H9 (cell line): ENCODE data around the gene COL4A2. TPM values are rescaled to one million over a fixed set of nuclear protein-coding genes. Genes with fewer than 3 reads are reported as not detected.

Experiments used
- DNase-seq: peaks from one replicate; pipeline ENCODE4 v3.0.0-alpha.2; 2017
- H2AFZ ChIP-seq: one replicate; pipeline ENCODE4 v1.6.1; 2013; ENCODE audit warnings: mild to moderate bottlenecking, low read length, control low read depth, moderate library complexity
- H2AK5ac ChIP-seq: 2 replicates; pipeline ENCODE4 v1.6.1; 2013; ENCODE audit warnings: low read length, control low read depth, mixed read lengths; ENCODE audit not compliant: insufficient read length
- H2BK120ac ChIP-seq: one replicate; pipeline ENCODE4 v1.6.1; 2013; ENCODE audit warnings: low read depth, mild to moderate bottlenecking, low read length, control low read depth, inconsistent platforms; ENCODE audit not compliant: poor library complexity, severe bottlenecking
- H2BK12ac ChIP-seq: 2 replicates; pipeline ENCODE4 v1.6.1; 2013; ENCODE audit warnings: low read length, control low read depth, mixed read lengths, low read depth; ENCODE audit not compliant: insufficient read length
- H2BK15ac ChIP-seq: 2 replicates; pipeline ENCODE4 v1.6.1; 2013; ENCODE audit warnings: low read depth, low read length, control low read depth
- H2BK20ac ChIP-seq: one replicate; pipeline ENCODE4 v1.6.1; 2013; ENCODE audit warnings: low read depth, mild to moderate bottlenecking, low read length, control low read depth, inconsistent platforms; ENCODE audit not compliant: poor library complexity, severe bottlenecking
- H2BK5ac ChIP-seq: 2 replicates; pipeline ENCODE4 v1.6.1; 2013; ENCODE audit warnings: low read length, control low read depth, mixed read lengths; ENCODE audit not compliant: insufficient read length
- H3K14ac ChIP-seq: 2 replicates; pipeline ENCODE4 v1.6.1; 2013; ENCODE audit warnings: low read length, control low read depth; ENCODE audit not compliant: insufficient read depth
- H3K18ac ChIP-seq: 2 replicates; pipeline ENCODE4 v1.6.1; 2013; ENCODE audit warnings: low read depth, mild to moderate bottlenecking, mixed read lengths, low read length, control low read depth; ENCODE audit not compliant: insufficient read length
- H3K23ac ChIP-seq: 2 replicates; pipeline ENCODE4 v1.6.1; 2013; ENCODE audit warnings: low read length, control low read depth, mixed read lengths, low read depth; ENCODE audit not compliant: insufficient read length
- H3K23me2 ChIP-seq: 2 replicates; pipeline ENCODE4 v1.6.1; 2013; ENCODE audit warnings: low read depth, mild to moderate bottlenecking, mixed read lengths, low read length, control low read depth; ENCODE audit not compliant: insufficient read length, poor library complexity, severe bottlenecking
- H3K27ac ChIP-seq: 2 replicates; pipeline ENCODE4 v1.5.1; 2013; ENCODE audit warnings: low read length, control low read depth, mixed read lengths, low read depth; ENCODE audit not compliant: insufficient read length
- H3K27me3 ChIP-seq: 2 replicates; pipeline ENCODE4 v1.6.1; 2013; ENCODE audit warnings: low read length, control low read depth, inconsistent platforms; ENCODE audit not compliant: insufficient read depth
- H3K4ac ChIP-seq: 2 replicates; pipeline ENCODE4 v1.6.1; 2013; ENCODE audit warnings: low read depth, mild to moderate bottlenecking, control low read depth, inconsistent platforms, low read length, moderate library complexity
- H3K4me1 ChIP-seq: 2 replicates; pipeline ENCODE4 v1.6.1; 2013; ENCODE audit warnings: low read length, control low read depth, inconsistent platforms; ENCODE audit not compliant: insufficient read depth
- H3K4me2 ChIP-seq: 2 replicates; pipeline ENCODE4 v1.6.1; 2013; ENCODE audit warnings: low read length, control low read depth, mixed read lengths; ENCODE audit not compliant: insufficient read length, insufficient read depth
- H3K56ac ChIP-seq: 2 replicates; pipeline ENCODE4 v1.6.1; 2013; ENCODE audit warnings: low read depth, mild to moderate bottlenecking, mixed read lengths, low read length, control low read depth; ENCODE audit not compliant: insufficient read length
- H3K79me1 ChIP-seq: 2 replicates; pipeline ENCODE4 v1.6.1; 2013; ENCODE audit warnings: low read depth, mild to moderate bottlenecking, moderate library complexity, low read length, control low read depth, inconsistent platforms; ENCODE audit not compliant: insufficient read depth, poor library complexity, severe bottlenecking
- H3K79me2 ChIP-seq: 2 replicates; pipeline ENCODE4 v1.6.1; 2013; ENCODE audit warnings: low read length, control low read depth, inconsistent platforms; ENCODE audit not compliant: insufficient read depth
- H3K9ac ChIP-seq: 2 replicates; pipeline ENCODE4 v1.6.1; 2013; ENCODE audit warnings: low read length, control low read depth, mixed read lengths; ENCODE audit not compliant: insufficient read length; ENCODE audit errors: extremely low read depth
- H3K9me3 ChIP-seq: one replicate; pipeline ENCODE4 v1.6.1; 2013; ENCODE audit warnings: low read depth, low read length, inconsistent platforms; ENCODE audit not compliant: control insufficient read depth
- H3T11ph ChIP-seq: one replicate; pipeline ENCODE4 v1.6.1; 2013; ENCODE audit warnings: mild to moderate bottlenecking, low read length, control low read depth, inconsistent platforms
- H4K20me1 ChIP-seq: one replicate; pipeline ENCODE4 v1.6.1; 2013; ENCODE audit not compliant: control insufficient read depth, insufficient read length, insufficient read depth
- H4K5ac ChIP-seq: 2 replicates; pipeline ENCODE4 v1.6.1; 2013; ENCODE audit warnings: low read depth, mild to moderate bottlenecking, mixed read lengths, low read length, control low read depth; ENCODE audit not compliant: insufficient read length
- H4K8ac ChIP-seq: replicated peaks from 2 replicates; pipeline ENCODE4 v1.6.1; 2013; ENCODE audit warnings: low read length, control low read depth, mixed read lengths, low read depth; ENCODE audit not compliant: insufficient read length
- H4K91ac ChIP-seq: 2 replicates; pipeline ENCODE4 v1.6.1; 2013; ENCODE audit warnings: low read depth, mild to moderate bottlenecking, moderate library complexity, mixed read lengths, low read length, control low read depth; ENCODE audit not compliant: insufficient read length
- H3K27ac Mint-ChIP-seq, 3 experiments: 2 replicates in 2 of 3; 3 replicates in 1 of 3; pipeline ENCODE4 v1.8.0; 2020 to 2021; ENCODE audit warnings: mixed read lengths in 3 of 3, mild to moderate bottlenecking in 1 of 3, moderate library complexity in 1 of 3
- H3K27me3 Mint-ChIP-seq: 2 replicates; pipeline ENCODE4 v1.8.0; 2021; ENCODE audit warnings: low read depth, mild to moderate bottlenecking, moderate library complexity, mixed read lengths
- H3K36me3 Mint-ChIP-seq, 3 experiments: 2 replicates in 2 of 3; 3 replicates in 1 of 3; pipeline ENCODE4 v1.8.0; 2020 to 2021; ENCODE audit warnings: low read depth in 3 of 3, mixed read lengths in 3 of 3; ENCODE audit not compliant: insufficient read depth in 1 of 3
- H3K4me1 Mint-ChIP-seq, 2 experiments: 2 replicates each; pipeline ENCODE4 v1.8.0; 2020; ENCODE audit warnings: mixed read lengths in 2 of 2
- H3K4me3 Mint-ChIP-seq, 2 experiments: 2 replicates in 1 of 2; 3 replicates in 1 of 2; pipeline ENCODE4 v1.8.0; 2020 to 2021; ENCODE audit warnings: mild to moderate bottlenecking in 2 of 2, mixed read lengths in 2 of 2, moderate library complexity in 1 of 2
- H3K9me3 Mint-ChIP-seq, 2 experiments: 2 replicates in 1 of 2; 3 replicates in 1 of 2; pipeline ENCODE4 v1.8.0; 2020; ENCODE audit warnings: mild to moderate bottlenecking in 2 of 2, mixed read lengths in 2 of 2, moderate library complexity in 1 of 2
- CTCF ChIP-seq: fragments of 200-600 bp; sonication (generic); conservative IDR thresholded peaks from 3 replicates; pipeline ENCODE4 v1.8.0; 2021; ENCODE audit warnings: antibody characterized with exemption, mild to moderate bottlenecking
- total RNA-seq: library from RNA; stranded (reverse); gene quantifications from 2 replicates; pipeline ENCODE4 v1.2.1, GENCODE V29; 2021

Gene COL4A2
- total RNA-seq, 1 experiment from 2014 or later = 76.5 TPM

DNA sequence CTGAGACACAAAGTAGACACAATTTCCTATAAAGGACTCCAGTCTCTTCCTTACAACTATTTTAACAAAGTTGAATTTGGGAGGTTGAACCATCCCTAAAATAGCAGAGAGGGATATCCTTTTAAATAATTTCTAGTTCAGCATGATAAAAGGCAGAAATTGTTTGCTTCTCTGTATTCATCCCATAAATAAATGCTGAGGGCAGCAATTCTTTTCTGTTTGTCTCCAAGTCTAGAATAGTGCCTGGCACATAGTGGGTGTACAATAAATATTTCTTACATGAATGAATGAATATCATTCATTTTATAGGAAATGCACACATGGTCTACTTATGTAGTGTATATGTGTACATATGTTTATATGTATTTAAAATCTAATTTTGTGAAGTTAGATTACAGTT, 12.5 kb upstream of the COL4A2 start:
- no peak overlapping the region for H3K4ac ChIP-seq
- no peak overlapping the region for H4K5ac ChIP-seq
- H4K91ac ChIP-seq = no peak overlapping the region
- H3K79me2 ChIP-seq = no peaks in the 10 kb centered on the region; the same call in 1 of the 2 replicates
- H2BK12ac ChIP-seq = no peak overlapping the region
- H3K36me3 Mint-ChIP-seq = no peaks in the 10 kb centered on the region; a peak in 1 of 7 replicates
- no peak overlapping the region for H2AK5ac ChIP-seq
- H3K27me3 ChIP-seq = no peaks in the 10 kb centered on the region
- no peaks in the 10 kb centered on the region for H3K27me3 Mint-ChIP-seq
- H2BK20ac ChIP-seq = no peak overlapping the region
- no peak overlapping the region for H4K8ac ChIP-seq
- no peak for DNase-seq
- no peak overlapping the region for H3K56ac ChIP-seq
- H3K23ac ChIP-seq = no peak overlapping the region
- no peaks in the 10 kb centered on the region for H3K79me1 ChIP-seq
- H3K4me1 Mint-ChIP-seq = peaks cover 16 to 19% of the 10 kb centered on the region in 2 experiments
- no peak overlapping the region for H3K27ac ChIP-seq
- no peak overlapping the region for H2AFZ ChIP-seq
- H3T11ph ChIP-seq = no peak overlapping the region
- H3K4me1 ChIP-seq = no peaks in the 10 kb centered on the region; the same call in 1 of the 2 replicates
- no peak overlapping the region for H2BK120ac ChIP-seq
- no peaks in the 10 kb centered on the region for H3K23me2 ChIP-seq
- TF ChIP-seq CTCF = no peak
- no peak overlapping the region for H3K9ac ChIP-seq
- H3K4me2 ChIP-seq = no peak overlapping the region
- no peak overlapping the region for H3K27ac Mint-ChIP-seq
- no peaks in the 10 kb centered on the region for H4K20me1 ChIP-seq
- no peak overlapping the region for H3K14ac ChIP-seq
- H3K9me3 Mint-ChIP-seq = no peaks in the 10 kb centered on the region
- no peak overlapping the region for H2BK5ac ChIP-seq
- no peaks in the 10 kb centered on the region for H3K9me3 ChIP-seq
- no peak overlapping the region for H2BK15ac ChIP-seq
- H3K18ac ChIP-seq = no peak overlapping the region
- no peak overlapping the region for H3K4me3 Mint-ChIP-seq
